GM12873 (cell line): ENCODE results near the gene CRYBG3.

Experiments
- TF ChIP-seq, protein P1 (sequence below): IDR thresholded peaks from 2 replicates; pipeline ENCODE4 v1.5.1; 2012; ENCODE audit warnings: low read depth, mild to moderate bottlenecking, moderate library complexity, low read length, control low read depth; ENCODE audit not compliant: insufficient read depth; ENCODE audit errors: missing control alignments

CRYBG3 gene

GRCh38 chr3:97863031-97863430, 41.2 kb downstream of the CRYBG3 start:
- TF ChIP-seq, protein P1, sequence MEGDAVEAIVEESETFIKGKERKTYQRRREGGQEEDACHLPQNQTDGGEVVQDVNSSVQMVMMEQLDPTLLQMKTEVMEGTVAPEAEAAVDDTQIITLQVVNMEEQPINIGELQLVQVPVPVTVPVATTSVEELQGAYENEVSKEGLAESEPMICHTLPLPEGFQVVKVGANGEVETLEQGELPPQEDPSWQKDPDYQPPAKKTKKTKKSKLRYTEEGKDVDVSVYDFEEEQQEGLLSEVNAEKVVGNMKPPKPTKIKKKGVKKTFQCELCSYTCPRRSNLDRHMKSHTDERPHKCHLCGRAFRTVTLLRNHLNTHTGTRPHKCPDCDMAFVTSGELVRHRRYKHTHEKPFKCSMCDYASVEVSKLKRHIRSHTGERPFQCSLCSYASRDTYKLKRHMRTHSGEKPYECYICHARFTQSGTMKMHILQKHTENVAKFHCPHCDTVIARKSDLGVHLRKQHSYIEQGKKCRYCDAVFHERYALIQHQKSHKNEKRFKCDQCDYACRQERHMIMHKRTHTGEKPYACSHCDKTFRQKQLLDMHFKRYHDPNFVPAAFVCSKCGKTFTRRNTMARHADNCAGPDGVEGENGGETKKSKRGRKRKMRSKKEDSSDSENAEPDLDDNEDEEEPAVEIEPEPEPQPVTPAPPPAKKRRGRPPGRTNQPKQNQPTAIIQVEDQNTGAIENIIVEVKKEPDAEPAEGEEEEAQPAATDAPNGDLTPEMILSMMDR = no peak

DNA sequence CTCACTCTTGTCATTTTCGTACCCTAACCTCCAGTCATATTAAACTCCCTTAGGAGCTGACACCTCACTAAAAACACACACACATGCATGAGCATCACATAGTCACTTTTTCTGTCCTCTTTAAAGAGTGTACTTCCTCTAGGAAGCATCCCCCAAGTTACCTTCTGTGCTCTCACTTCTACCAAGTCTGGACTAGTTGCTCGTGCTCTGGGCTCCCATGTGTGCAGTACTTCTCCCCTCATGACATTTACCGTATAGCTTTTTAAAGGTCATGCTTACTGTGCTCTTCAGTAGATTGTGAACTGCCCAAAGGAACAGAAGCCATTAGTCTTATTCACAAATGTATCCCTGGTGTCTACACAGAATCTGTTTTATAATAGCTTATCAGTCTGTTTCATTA, 42.0 kb downstream of the CRYBG3 start:
- TF ChIP-seq, protein P1 = no peak

DNA sequence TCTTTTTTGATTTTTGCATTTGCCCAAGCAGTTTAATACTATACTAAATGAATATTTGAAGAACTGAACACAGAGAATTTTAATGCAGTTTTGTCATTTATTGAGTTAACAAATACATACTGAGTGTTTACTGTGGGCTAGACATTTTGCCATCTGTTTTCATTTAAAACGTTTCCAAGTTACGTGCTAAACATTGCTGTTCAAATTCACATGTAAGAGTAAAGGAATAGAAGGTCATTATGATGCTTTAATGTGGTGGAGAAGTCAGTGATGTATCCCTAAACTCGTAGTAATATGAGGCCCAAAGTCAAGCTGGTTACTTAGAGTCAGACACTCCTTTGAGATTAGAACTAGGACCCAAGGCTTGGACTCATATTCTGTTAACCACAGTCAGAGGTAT, 49.4 kb downstream of the CRYBG3 start:
- TF ChIP-seq, protein P1 = no peak

DNA sequence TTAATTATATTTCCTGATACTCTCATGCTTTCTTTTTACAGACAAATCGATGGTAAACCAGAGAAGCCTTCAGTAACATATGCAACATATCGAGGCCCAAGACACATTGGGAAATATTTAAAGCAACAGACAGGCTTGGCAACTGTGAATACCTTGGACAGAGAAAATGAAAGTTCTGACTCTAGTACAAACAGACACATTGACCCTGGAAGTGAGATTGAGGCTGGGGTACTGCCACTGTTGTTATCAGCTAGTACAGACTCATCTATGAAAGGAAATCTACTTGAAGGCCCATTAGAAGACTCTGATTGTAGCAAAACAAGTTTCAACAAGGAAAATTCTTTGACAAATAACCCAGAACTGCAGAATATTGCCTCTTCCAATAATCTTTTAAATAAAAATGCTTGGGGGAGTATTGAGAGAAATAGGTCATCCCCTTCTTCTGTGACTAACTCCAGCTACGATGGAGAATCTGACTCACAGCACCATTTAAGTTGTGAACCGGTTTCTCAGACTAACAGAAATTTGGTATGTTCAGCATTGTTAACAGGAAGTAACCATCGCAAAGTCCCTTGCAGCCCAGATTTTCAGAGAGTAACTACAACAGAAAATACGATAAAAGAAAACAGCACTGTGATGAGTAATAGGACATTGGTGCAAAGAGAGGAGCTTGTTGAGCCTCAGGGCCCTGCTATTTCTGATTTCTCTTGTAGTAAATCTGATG, 50.2 kb downstream of the CRYBG3 start:
- TF ChIP-seq, protein P1 = no peak

DNA sequence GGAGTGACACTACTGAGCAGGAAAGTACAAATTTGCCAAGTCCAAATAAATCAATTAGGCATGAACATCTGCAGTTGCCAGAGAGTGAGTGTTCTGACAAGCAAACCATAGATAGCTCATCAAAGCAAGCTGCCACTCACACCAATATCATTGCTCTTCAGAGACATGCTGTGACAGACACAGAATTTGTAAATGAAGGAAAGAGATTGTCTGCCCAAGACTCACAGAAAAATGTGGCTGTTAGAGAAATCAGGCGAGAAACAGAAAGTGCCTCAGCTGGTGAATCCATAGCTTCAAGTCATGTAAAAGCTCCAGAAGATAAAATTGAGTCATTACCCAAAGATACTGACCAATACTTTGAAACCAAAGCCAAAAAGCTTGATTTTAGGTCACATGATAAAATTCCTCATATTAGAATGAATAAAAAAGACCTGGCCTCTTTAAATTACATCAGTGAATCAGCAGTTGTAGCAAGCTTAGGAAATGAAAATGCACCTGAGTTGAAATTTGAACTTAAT, 50.8 kb downstream of the CRYBG3 start:
- TF ChIP-seq, protein P1 = no peak

GRCh38 chr3:97880267-97880666, 58.5 kb downstream of the CRYBG3 start:
- TF ChIP-seq, protein P1 = no peak

DNA sequence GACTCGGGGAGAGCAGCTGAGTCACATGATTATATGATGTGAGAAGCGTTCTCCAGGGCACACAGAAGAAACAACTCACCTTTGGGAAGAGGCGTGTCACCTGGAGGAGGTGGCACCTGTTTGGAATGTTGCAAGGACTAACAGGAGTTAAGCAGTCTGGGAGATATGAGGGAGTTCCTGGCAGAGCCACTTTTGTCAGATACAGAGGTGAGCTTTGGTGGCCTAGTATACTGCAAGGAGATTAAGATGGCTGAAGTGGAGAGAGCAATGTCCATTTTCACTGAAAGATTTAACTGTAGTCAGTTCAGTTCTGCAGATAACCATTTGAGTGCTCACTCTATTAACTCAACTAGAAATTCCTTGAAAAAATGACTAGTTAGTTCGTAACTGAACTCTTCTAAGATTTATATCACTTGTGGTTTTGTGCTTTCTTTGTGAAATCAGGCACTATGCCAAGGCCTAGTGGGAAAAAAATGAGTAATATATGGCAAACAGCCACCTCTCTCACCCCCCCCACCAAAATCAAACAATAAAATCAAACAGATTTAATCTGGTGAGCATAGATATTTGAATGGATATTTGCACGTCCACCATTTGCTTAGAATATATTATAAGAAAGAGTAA, 61.3 kb downstream of the CRYBG3 start:
- TF ChIP-seq, protein P1 = no peak
